ENCODE results near the gene C10orf143.

DNA sequence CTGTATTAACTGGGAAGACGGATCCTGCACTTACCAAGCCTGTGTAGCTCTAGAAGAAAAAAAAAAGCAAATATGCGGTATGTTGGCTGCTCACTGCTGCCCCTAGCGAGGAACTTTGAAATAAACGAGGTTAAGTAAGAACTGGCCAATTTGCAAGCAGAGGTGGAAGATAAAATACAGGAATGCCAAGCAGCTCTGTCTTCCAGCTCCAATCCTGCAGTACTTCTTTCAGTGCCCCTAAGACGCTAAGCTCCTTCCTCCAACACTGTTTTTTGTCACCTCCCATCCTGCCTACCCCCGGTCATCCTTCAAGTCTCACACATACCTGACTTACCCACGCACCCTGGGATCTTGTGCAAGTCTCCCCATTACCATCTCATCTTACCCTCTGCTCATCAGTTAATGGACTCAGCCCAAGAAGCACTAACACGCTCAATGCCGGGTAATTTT is 809 bp downstream of the C10orf143 start:
- TF ChIP-seq, protein P1, sequence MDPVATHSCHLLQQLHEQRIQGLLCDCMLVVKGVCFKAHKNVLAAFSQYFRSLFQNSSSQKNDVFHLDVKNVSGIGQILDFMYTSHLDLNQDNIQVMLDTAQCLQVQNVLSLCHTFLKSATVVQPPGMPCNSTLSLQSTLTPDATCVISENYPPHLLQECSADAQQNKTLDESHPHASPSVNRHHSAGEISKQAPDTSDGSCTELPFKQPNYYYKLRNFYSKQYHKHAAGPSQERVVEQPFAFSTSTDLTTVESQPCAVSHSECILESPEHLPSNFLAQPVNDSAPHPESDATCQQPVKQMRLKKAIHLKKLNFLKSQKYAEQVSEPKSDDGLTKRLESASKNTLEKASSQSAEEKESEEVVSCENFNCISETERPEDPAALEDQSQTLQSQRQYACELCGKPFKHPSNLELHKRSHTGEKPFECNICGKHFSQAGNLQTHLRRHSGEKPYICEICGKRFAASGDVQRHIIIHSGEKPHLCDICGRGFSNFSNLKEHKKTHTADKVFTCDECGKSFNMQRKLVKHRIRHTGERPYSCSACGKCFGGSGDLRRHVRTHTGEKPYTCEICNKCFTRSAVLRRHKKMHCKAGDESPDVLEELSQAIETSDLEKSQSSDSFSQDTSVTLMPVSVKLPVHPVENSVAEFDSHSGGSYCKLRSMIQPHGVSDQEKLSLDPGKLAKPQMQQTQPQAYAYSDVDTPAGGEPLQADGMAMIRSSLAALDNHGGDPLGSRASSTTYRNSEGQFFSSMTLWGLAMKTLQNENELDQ (tag by site-specific recombination; IDR thresholded peaks at IDR 0.05; ENCODE audit: low read depth) = no peak
- TF ChIP-seq HOXA7 (CRISPR knock-in tag; IDR thresholded peaks at IDR 0.05; ENCODE audit: borderline replicate concordance) (no peak), ZNF324 (tag by site-specific recombination; IDR thresholded peaks at IDR 0.05) (no peak), ZNF701 (tag by site-specific recombination; IDR thresholded peaks at IDR 0.05) (no peak), BCL11A (tag by site-specific recombination; IDR thresholded peaks at IDR 0.05; ENCODE audit: low read depth) (no peak), ZNF521 (tag by site-specific recombination; IDR thresholded peaks at IDR 0.05) (no peak)
- TF ChIP-seq, protein P2, sequence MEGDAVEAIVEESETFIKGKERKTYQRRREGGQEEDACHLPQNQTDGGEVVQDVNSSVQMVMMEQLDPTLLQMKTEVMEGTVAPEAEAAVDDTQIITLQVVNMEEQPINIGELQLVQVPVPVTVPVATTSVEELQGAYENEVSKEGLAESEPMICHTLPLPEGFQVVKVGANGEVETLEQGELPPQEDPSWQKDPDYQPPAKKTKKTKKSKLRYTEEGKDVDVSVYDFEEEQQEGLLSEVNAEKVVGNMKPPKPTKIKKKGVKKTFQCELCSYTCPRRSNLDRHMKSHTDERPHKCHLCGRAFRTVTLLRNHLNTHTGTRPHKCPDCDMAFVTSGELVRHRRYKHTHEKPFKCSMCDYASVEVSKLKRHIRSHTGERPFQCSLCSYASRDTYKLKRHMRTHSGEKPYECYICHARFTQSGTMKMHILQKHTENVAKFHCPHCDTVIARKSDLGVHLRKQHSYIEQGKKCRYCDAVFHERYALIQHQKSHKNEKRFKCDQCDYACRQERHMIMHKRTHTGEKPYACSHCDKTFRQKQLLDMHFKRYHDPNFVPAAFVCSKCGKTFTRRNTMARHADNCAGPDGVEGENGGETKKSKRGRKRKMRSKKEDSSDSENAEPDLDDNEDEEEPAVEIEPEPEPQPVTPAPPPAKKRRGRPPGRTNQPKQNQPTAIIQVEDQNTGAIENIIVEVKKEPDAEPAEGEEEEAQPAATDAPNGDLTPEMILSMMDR (tag by site-specific recombination; IDR thresholded peaks at IDR 0.05) = peak; percentile 87

Data from HEK293 (cell line).